MG63 (cell line): ENCODE results near the gene NME7. TPM values are rescaled to one million over a fixed set of nuclear protein-coding genes. Genes with fewer than 3 reads are reported as not detected.
"Not testable (repeated sequence)": the region's sequence is repeated elsewhere in the genome, so short reads cannot be mapped to it uniquely, and the experiment has no call there.

Experiments
- DNase-seq: peaks from one replicate; pipeline ENCODE4 v3.0.0-alpha.2; 2020
- H3K27me3 ChIP-seq: fragments of 250-450 bp; sonication (Bioruptor Pico); 2 replicates; pipeline ENCODE4 v1.5.1; 2020; ENCODE audit warnings: mild to moderate bottlenecking, moderate library complexity
- H3K36me3 ChIP-seq: fragments of 250-450 bp; sonication (Bioruptor Pico); 2 replicates; pipeline ENCODE4 v1.5.1; 2020; ENCODE audit warnings: mild to moderate bottlenecking, moderate library complexity
- H3K4me3 ChIP-seq: fragments of 250-450 bp; sonication (Bioruptor Pico); 2 replicates; pipeline ENCODE4 v1.5.1; 2020; ENCODE audit warnings: mild to moderate bottlenecking, moderate library complexity
- H3K9me3 ChIP-seq: fragments of 250-450 bp; sonication (Bioruptor Pico); 2 replicates; pipeline ENCODE4 v1.5.1; 2020; ENCODE audit warnings: mild to moderate bottlenecking, moderate library complexity
- total RNA-seq: library from RNA; depleted of rRNA; stranded (reverse); fragments of >200 nt; shearing (Covaris generic); gene quantifications from 2 replicates; pipeline ENCODE4 v1.2.3, GENCODE V29; 2014; ENCODE audit warnings: low replicate concordance

NME7 gene
- total RNA-seq, 1 experiment from 2014 or later: 10.0 TPM

DNA sequence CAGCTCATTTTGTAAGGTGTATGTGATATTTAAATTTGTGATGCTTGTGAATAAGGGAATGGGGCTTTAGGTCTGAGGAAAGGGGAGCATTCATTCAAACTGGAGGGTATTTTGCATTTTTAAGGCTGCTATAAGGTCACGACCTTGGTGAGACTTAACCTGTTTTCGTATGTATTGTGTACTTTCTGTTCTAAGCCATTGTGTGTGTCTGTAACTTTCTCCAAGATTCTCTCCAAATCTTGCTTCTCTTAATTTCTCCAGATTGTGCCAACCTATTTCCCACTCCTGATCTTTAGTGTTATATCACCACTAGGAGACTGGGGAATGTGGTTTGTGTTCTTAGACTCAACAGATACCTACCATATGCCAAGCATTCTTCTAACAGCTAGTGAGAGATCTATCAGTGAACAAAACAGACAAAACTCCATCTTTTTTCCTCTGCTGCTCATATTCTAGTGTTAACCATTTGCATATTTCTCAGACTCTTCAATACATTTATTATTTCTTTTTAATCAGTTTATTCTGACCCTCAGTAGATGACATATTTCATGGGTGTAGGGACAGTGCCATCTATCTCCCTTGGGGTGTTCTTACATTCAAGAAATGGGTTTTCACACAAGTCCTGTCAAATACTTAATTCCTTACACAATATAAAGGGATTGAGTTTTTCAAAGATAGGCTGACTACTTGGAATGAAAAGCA, 233.6 kb downstream of the NME7 start:
- Histone ChIP-seq H3K27me3 (no peaks in the 10 kb centered on the region), H3K9me3 (no peaks in the 10 kb centered on the region), H3K4me3 (no peak overlapping the region), H3K36me3 (no peaks in the 10 kb centered on the region)
- DNase-seq: no peak

DNA sequence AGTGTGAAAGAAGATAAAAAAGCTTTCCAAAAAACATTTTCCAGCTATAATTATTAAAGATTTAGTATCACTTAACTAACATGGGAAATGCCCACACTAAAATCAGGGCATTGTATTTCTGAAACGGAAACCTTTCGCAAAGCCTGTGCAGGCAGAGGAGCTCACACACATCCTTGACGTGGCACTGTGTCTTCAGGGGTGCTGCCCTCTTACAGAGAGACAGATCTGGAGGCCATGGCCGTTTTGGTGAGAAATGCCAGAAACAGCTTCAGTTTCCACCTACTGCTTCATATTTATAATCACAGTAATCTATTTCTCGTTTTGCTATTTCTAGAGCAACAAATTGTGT, 234.4 kb downstream of the NME7 start:
- Histone ChIP-seq H3K27me3 (no peaks in the 10 kb centered on the region), H3K36me3 (no peaks in the 10 kb centered on the region), H3K9me3 (no peaks in the 10 kb centered on the region), H3K4me3 (no peak overlapping the region)
- DNase-seq: no peak

DNA sequence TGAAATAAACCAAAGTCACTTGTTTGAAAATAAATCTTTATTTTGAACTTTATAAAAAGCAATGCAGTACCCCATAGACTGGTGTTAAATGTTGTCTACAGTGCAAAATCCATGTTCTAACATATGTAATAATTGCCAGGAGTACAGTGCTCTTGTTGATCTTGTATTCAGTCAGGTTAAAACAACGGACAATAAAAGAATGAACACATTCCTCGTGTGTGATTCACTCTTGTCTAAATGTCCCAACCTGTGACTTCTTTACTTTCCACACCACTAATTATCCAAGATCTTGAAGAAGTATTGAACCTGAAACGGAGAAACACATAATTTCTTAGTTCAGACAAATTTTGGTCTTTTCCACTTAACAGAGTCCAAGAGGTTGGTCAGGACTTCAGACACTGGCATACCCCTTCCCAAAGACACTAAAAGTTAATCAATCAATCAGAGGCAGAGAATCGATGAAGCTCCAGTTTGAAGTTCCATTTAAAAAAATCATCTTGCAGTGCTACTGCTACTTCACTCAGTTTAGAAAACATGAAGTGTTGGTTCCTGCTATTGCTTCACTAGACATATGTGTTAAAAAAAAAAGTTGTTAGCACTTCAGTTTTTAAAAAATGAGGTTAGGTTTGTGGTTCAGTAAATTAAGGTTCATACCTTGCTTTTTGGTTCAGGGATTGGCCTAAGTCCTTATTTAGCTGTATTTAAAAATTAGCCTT, 234.9 kb downstream of the NME7 start:
- no peaks in the 10 kb centered on the region for H3K36me3 ChIP-seq
- no peak for DNase-seq
- no peak overlapping the region for H3K4me3 ChIP-seq
- no peaks in the 10 kb centered on the region for H3K9me3 ChIP-seq
- H3K27me3 ChIP-seq: no peaks in the 10 kb centered on the region

DNA sequence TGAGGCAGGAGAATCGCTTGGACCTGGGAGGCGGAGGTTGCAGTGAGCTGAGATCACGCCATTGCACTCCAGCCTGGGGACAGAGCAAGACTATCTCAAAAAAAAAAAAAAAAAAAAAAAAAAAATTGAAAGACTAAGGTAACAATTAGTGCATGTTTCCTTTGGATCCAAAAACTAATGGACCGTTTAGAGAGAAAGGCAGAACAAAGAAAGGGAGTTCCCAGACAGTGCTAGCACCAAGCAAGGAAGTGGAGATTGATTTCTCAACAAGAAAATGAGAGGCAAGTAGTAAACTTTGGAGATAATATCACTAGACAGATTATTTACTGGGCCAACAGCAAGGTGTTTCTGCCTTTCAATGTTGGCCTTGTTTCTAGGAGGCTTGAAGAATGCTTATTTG, 236.9 kb downstream of the NME7 start:
- H3K4me3 ChIP-seq: no peak overlapping the region
- no peaks in the 10 kb centered on the region for H3K36me3 ChIP-seq
- no peaks in the 10 kb centered on the region for H3K27me3 ChIP-seq
- DNase-seq: no peak
- no peaks in the 10 kb centered on the region for H3K9me3 ChIP-seq

DNA sequence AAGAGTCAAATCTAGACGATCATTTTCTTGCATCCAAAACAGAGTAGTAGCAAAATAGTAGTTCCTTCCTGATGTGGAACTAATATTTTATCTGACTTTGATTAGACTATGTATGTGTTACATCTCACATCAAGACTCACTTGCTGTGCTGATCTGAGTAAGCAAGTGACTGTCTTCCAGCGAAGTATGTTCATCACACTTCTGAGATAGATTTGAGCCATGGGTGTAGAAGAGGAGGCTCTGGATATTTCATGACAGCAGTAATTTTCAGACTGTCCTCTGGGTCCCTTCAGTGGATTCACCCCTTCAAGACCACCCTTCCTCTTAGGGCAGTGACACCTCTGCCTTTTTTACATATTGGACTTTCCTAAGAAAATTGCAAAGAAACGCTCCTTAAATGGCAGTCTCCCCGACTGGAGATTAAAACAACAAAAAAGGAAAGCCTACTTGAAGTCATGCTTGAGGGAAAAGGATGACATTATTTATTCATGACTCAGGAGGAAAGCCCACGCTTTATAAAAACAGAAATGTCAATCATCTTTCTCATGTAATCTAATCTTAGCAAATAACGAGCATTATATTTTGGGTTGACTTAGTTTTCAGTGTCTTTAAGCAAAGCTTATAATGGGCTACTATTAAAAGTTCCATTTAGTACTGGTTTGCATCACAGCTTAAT, 238.3 kb downstream of the NME7 start:
- no peaks in the 10 kb centered on the region for H3K9me3 ChIP-seq
- H3K4me3 ChIP-seq: no peak overlapping the region
- H3K36me3 ChIP-seq: no peaks in the 10 kb centered on the region
- no peak for DNase-seq
- no peaks in the 10 kb centered on the region for H3K27me3 ChIP-seq

DNA sequence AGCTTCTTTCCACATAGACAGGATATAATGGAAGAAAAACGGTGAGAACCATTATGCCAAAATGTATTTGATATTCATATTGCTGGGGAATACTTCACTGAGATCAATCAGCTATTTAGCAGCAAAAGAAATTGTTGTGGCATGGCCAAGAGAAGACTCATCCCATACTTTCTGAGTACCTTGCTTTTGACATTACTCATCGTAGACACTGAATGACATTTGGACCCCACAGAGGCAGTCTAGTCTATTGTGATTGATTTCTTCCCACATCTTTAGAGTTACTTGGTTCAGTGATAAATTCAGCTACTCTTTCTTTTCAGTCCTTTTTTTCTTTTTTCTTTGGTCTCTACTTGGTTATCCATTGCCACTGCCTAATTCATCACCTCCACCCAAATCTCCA, 239.0 kb downstream of the NME7 start:
- no peaks in the 10 kb centered on the region for H3K36me3 ChIP-seq
- no peaks in the 10 kb centered on the region for H3K9me3 ChIP-seq
- no peaks in the 10 kb centered on the region for H3K27me3 ChIP-seq
- no peak overlapping the region for H3K4me3 ChIP-seq
- DNase-seq: no peak

DNA sequence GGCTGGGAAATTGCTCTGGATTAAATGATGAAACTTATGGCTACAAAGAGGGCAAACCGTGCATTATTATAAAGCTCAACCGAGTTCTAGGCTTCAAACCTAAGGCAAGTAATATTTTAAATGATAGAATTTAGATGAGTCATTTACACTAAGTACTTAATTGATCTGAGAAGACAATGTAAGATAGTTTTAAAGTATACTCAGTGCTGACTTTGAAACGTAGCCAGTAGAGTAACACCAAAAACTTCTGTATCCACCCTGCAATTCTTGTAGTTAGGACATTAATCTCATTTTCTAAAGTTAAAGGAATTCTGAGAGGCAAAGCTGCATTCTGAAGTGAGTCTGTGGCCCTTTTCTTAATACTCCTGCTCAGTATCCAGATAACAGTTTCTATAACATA, 240.3 kb downstream of the NME7 start:
- H3K4me3 ChIP-seq: no peak overlapping the region
- H3K36me3 ChIP-seq: no peaks in the 10 kb centered on the region
- no peaks in the 10 kb centered on the region for H3K9me3 ChIP-seq
- H3K27me3 ChIP-seq: no peaks in the 10 kb centered on the region
- DNase-seq: no peak

DNA sequence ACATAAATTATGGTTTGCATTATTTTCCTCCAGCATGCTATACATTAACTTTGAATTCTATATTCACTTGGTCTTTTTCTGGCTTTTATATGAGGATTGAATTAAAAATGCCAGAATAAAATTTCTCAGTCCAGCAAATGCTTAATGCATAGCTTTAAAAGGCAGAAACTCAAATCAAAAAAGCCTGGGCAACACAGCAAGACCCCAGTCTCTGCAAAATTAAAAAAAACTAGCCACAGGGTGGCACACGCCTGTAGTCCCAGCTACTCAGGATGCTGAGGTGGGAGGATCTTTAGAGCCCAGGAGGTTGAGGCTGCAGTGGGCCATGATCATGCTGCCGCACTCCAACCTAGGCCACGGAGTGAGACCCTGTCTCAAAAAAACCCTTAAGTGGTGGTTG, 241.3 kb downstream of the NME7 start:
- Histone ChIP-seq H3K27me3 (no peaks in the 10 kb centered on the region), H3K36me3 (no peaks in the 10 kb centered on the region), H3K4me3 (no peak overlapping the region), H3K9me3 (no peaks in the 10 kb centered on the region)
- DNase-seq: no peak

DNA sequence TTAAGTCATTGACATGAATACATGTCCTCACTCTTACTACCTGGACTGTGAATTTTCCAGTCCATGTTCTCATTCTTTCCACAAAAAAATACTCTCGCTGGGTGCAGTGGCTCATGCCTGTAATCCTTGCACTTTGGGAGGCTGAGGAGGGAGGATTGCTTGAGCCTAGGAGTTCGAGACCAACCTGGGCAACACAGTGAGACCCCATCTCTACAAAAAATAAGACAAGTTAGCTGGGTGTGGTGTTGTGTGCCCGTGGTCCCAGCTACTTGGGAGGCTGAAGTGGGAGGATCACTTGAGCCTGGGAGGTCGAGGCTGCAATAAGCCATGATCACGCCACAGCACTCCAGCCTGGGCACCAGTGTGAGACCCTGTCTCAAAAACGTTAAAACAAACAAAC, 242.0 kb downstream of the NME7 start:
- not testable (repeated sequence) for DNase-seq, H3K27me3 ChIP-seq, H3K4me3 ChIP-seq, H3K36me3 ChIP-seq, H3K9me3 ChIP-seq

DNA sequence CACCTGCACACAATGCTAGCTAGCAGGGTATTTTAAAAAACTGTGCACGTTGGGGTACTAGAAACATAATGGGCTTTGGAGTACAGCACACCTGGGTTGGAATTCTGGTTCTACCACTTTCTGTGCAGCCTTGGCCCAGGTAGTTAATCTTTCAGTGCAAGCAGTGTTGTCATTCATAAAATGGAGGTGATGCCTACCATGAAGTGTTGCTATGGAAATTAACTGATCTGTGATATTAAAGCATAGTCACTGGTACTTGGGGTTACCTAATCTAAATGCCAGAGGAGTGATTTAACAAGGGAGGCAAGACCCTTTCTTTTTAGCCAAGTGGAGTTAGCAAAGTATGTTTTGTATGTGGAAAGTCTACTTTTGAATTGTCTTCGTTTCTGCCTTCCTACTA, 243.1 kb downstream of the NME7 start:
- H3K36me3 ChIP-seq: no peaks in the 10 kb centered on the region
- H3K27me3 ChIP-seq: no peaks in the 10 kb centered on the region

DNA sequence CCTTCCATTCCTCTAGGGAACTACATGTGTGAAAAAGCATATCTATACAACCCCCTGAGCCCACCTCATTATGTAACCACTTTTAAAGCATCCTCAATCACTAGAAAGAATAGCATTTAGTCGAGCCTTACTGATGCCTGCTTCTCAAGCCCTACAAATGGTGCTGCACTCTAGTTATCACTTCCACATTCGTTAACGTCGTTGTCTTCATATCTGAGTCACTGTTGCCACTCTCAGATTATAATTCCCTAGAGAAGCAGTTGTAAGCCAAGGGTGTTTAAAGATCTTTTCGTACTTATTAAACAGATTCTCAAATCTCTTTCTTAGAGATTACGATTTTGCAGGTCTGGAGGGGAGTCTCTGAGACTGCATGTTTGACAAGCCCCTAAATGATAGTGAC, 244.6 kb downstream of the NME7 start:
- no peaks in the 10 kb centered on the region for H3K27me3 ChIP-seq
- no peaks in the 10 kb centered on the region for H3K36me3 ChIP-seq
- DNase-seq: no peak
- H3K4me3 ChIP-seq: no peak overlapping the region
- no peaks in the 10 kb centered on the region for H3K9me3 ChIP-seq

More for the DNA sequence above, 243.1 kb downstream of the NME7 start:
- no peak for DNase-seq
- no peak overlapping the region for H3K4me3 ChIP-seq
- H3K9me3 ChIP-seq: no peaks in the 10 kb centered on the region

DNA sequence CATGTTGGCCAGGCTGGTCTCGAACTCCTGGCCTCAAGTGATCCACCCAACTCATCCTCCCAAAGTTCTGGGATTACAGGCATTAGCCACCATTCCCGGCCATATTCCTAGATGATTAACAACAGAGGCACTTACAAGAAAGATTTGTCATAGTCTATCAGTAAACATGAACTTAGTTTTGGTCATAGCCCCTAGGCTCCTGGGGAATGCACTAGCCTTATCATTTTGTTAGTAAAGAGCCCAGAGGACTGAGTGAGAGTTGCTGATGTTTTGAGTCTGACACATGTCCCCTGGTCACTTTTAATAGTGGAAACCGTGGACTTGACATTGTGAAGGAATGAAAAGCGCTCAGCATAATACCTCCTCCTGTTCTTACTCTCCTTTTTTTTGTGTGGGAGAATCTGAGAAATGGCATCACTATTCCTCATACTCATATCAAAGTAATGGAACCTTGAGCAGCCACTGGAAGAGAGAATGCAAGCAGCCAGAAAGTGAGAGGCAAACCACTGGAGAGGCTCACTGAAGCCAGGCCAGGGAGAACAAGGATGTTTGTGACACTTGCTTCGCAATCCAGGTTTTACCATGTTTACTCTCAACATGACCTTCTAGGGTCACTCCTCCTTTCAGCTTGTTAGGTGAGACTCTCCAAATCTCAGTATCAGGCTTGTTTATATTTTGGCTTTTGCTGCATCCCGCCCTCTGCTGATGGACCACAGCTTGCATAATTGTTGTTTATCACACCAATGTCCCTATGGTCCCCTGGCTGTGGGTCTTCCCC, 246.3 kb downstream of the NME7 start:
- Histone ChIP-seq H3K4me3 (no peak overlapping the region), H3K36me3 (no peaks in the 10 kb centered on the region), H3K27me3 (no peaks in the 10 kb centered on the region), H3K9me3 (no peaks in the 10 kb centered on the region)
- no peak for DNase-seq

DNA sequence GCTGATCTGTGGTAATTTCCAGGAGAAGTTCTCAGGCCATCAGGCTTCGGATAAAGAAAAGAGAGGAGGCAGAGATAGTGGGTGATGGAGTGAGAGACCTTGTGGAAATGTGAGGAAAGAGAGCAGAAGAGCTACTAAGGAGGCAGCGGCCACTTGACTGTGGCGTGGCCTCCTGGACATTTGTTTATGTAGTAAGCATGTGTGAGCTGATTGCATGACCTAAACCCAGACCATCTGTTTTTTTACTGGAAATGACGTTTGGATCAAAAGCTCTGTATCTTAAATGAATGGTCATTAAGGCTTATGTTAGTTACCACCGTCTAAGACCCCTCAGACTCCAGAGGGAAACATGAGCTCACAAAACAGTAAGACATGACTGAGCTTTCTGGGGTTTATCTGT, 247.5 kb downstream of the NME7 start:
- Histone ChIP-seq H3K9me3 (no peaks in the 10 kb centered on the region), H3K4me3 (no peak overlapping the region), H3K36me3 (no peaks in the 10 kb centered on the region), H3K27me3 (no peaks in the 10 kb centered on the region)
- no peak for DNase-seq

DNA sequence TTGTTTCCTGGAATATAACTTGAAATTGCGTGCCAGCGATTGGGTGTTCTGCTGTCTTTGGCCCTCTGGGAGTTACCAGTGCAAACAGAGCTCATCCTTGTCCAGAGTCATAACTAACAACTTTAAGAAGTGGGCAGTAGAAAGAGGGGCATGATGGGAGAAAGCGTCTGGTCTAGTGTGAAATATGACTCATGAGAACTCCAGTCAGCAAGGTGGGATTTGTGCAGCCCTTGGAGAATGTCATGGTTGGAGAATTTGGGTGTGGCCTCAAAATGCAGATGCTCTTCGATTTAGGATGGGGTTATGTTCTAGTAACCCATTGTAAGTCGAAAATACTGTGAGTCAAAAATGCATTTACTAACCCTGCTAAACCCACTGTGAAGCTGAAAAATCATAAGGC, 248.2 kb downstream of the NME7 start:
- H3K36me3 ChIP-seq: no peaks in the 10 kb centered on the region

DNA sequence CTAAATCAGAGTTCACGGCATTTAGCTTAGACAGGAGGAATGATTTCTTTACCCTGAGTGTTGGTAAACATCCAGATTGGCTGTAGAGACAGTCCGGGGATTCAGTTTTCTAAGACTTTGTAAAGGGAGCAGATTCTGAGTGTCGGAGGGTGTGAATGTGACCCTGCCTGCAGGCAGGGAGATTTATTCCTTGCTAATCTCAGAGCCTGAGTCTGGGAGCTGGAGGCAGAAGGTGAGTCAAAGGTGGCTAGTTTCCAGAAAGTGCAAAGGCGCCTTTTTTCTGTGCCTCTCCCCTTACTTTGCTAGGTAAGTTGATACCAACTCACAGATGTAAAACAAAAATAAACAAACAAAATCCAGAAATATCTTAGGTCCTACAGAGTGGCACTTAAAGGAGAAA, 249.4 kb downstream of the NME7 start:
- no peaks in the 10 kb centered on the region for H3K36me3 ChIP-seq
- no peak for DNase-seq
- no peak overlapping the region for H3K4me3 ChIP-seq
- H3K27me3 ChIP-seq: no peaks in the 10 kb centered on the region
- no peaks in the 10 kb centered on the region for H3K9me3 ChIP-seq

More for the DNA sequence above, 248.2 kb downstream of the NME7 start:
- Histone ChIP-seq H3K4me3 (no peak overlapping the region), H3K27me3 (no peaks in the 10 kb centered on the region), H3K9me3 (no peaks in the 10 kb centered on the region)
- DNase-seq: no peak

DNA sequence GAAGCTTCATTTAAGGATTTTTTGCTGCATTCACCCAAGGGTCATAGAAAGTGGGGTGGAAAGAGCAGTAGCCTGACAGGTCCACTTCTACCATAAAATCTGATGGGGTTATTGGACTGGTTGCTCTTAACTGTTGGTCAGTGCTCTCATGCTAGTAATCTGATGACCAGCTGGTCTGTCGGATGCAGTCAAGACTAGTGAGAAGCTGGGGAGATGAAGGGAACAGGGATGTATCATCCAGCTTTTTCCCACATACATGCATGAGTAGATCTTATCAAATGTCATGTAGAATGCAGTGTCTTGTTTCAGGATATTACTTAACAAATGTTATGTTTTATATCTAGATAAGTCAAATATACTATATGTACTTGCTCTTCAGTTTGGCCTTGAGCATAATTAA, 250.0 kb downstream of the NME7 start:
- DNase-seq: no peak
- Histone ChIP-seq H3K36me3 (no peaks in the 10 kb centered on the region), H3K9me3 (no peaks in the 10 kb centered on the region), H3K4me3 (no peak overlapping the region), H3K27me3 (no peaks in the 10 kb centered on the region)

DNA sequence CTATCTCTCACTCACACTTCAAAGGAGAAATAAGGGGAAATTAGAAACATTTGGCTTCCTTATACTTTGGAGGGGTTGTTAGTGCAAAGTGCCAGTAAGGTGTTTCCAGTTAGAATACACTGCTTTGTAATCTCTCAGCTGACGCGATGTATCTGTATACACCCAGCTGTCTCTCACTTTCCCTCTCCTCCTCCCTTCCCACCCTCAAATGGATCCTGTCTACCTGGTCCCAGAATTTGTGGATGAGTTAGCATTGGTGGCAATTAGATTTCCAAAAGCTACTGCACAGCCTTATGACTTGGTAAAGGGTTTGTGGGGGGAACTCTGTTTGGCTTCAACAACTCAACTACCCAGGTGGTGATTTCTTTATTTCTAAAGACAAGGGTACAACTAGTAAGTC, 250.6 kb downstream of the NME7 start:
- no peak overlapping the region for H3K4me3 ChIP-seq
- no peak for DNase-seq
- H3K9me3 ChIP-seq: no peaks in the 10 kb centered on the region
- H3K36me3 ChIP-seq: no peaks in the 10 kb centered on the region; the same call in 1 of the 2 replicates
- H3K27me3 ChIP-seq: no peaks in the 10 kb centered on the region
